ENCODE results near the gene HYLS1.
"Not testable (repeated sequence)": the region's sequence is repeated elsewhere in the genome, so short reads cannot be mapped to it uniquely, and the experiment has no call there.

Gene HYLS1

DNA sequence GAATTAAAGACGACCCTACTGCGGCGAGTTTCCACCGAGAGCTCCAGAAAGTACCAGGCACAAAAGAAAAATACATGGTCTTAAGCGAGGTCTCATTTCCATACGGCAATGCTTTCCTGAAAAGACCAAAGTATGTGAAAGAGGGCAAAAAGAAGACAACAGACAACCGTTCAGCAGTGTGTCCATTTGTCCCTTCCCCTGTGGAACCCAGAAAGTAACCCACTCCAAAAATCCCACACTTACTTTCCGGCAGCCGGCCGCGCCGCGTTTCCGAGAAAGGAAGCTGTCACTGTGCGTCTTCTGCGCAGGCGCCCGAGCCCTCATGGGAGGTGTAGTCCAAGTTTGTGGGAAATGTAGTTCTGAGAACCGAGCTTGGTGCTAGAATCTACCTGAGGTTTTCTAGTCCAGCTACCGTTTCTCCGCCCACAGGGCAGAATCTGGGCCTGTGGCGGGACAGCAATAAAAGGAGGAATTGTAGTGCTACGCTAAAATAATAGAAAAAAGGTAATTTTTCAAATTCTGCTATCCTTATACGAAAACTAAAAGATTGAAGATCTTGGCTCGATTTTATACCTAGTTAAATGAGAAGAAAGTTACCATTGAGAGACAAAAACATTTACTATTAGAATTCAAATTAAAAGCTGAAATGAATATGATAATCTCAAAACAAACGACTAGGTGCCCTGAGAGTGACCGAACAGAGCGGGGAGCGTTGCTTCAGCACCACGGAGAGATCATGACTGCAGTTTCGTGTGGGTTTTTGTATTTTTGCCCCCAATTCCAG is 15.7 kb downstream of the HYLS1 start, which contains the start of gene PUS3:
Gene PUS3 (minus strand): TSS at position 280 of the 784 bp plus-strand sequence. CDS start 6,922 bp downstream, outside the sequence.
- H3K4me1 ChIP-seq (ENCODE audit: control insufficient read depth in 2 of 2, insufficient read depth in 2 of 2, low read length in 2 of 2) = peaks cover 11% of the 10 kb centered on the region in 2 donors
- peaks cover 7 to 9% of the 10 kb centered on the region in 2 donors for H3K27me3 ChIP-seq (ENCODE audit: control insufficient read depth in 2 of 2, insufficient read depth in 2 of 2, low read length in 2 of 2)
- H3K27ac ChIP-seq (ENCODE audit: low read depth in 2 of 2, low read length in 2 of 2) = peak within 1 kb of the TSS; percentile 63 to 75
- no peaks in the 10 kb centered on the region for H3K9me3 ChIP-seq (ENCODE audit: control insufficient read depth in 2 of 2, low read length in 2 of 2)
- H3K9ac ChIP-seq (ENCODE audit: low read depth in 1 of 2, low read length in 2 of 2) = peak within 1 kb of the TSS; percentile 82 to 96
- peak within 1 kb of the TSS; percentile 93 to 100 for H3K4me3 ChIP-seq (ENCODE audit: low read length in 2 of 2)
- peaks cover 0 to 9% of the 10 kb centered on the region in 2 donors for H3K36me3 ChIP-seq (ENCODE audit: control insufficient read depth in 2 of 2, insufficient read depth in 2 of 2, low read length in 2 of 2)

DNA sequence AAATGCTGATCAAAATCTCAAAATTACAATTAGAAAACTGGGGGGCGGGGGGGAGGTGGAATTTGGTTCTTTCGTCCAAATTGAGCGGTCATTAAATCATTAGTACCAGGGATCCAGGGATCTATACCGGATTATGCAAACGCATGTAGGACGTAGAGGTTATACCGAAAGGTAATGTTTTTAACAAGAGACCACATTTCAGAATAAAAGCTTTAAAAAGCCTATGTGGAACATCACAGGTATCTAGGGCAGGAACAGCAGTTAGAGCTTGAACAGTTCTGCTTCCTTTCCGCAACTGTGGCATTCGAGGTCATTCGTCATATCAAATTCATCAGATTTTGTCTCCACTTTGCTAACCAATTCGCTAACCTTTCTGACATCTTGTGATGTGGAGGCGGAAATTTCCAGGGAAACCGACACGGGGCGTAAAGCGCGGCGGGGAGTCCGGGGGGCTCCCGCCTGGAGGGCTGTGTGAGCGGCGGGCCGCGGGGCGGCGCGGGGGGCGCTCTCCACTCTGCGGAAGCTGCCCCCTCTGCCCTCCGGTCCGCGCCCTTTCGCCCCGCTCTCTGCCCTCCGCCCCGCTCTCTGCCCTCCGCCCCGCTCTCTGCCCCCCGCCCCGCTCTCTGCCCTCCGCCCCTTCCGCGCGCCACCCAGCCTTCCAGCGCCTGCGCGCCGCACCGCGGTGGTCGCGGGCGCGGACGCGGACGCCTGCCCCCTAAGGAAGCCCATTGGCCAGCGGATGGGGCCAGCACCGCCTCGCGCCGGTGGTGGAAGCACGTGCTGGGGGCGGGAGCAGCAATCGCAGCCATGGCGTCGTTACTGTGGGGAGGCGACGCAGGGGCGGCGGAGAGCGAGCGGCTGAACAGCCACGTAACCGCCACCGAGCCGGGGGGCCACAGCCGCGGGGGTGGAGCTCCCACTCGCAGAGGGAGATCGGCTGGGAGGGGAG is 16.5 kb downstream of the HYLS1 start, which contains the start of gene DDX25:
Gene DDX25 (plus strand): TSS at position 798 of the 949 bp plus-strand sequence. CDS start 10 bp downstream, at position 808.
- H3K27me3 ChIP-seq (ENCODE audit: control insufficient read depth in 2 of 2, insufficient read depth in 2 of 2, low read length in 2 of 2) = peaks cover 7 to 9% of the 10 kb centered on the region in 2 donors
- H3K9me3 ChIP-seq (ENCODE audit: control insufficient read depth in 2 of 2, low read length in 2 of 2) = no peaks in the 10 kb centered on the region
- H3K9ac ChIP-seq (ENCODE audit: low read depth in 1 of 2, low read length in 2 of 2) = no peak within 1 kb of the TSS
- H3K4me1 ChIP-seq (ENCODE audit: control insufficient read depth in 2 of 2, insufficient read depth in 2 of 2, low read length in 2 of 2) = peaks cover 11% of the 10 kb centered on the region in 2 donors
- H3K36me3 ChIP-seq (ENCODE audit: control insufficient read depth in 2 of 2, insufficient read depth in 2 of 2, low read length in 2 of 2) = peaks cover 0 to 9% of the 10 kb centered on the region in 2 donors
- H3K4me3 ChIP-seq (ENCODE audit: low read length in 2 of 2) = peak within 1 kb of the TSS; percentile 93 to 100
- H3K27ac ChIP-seq (ENCODE audit: low read depth in 2 of 2, low read length in 2 of 2) = no peak within 1 kb of the TSS

DNA sequence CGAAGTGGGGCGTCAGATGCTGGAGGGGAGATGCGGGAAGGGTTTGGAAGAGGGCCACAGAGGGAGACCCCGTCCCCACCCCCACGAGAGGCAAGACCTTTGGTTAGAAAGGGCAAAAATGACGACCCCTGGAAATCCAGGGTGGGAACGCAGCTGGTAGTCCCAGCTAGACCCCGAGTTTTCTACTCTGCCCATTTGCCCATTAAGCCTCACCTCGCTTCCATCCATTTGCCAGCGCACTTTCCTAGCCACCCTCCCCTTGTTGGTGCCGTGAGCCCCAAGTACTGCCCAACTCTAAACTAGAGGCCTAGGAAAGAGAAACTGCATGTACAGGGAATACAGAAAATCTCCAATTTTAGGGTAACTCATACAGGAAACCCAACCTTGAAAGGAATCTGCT is 17.2 kb downstream of the HYLS1 start:
- no peak overlapping the region for H3K9ac ChIP-seq (ENCODE audit: low read depth in 1 of 2, low read length in 2 of 2)
- peaks cover 0 to 4% of the 10 kb centered on the region in 2 donors for H3K36me3 ChIP-seq (ENCODE audit: control insufficient read depth in 2 of 2, insufficient read depth in 2 of 2, low read length in 2 of 2)
- peaks cover 7 to 9% of the 10 kb centered on the region in 2 donors for H3K27me3 ChIP-seq (ENCODE audit: control insufficient read depth in 2 of 2, insufficient read depth in 2 of 2, low read length in 2 of 2)
- H3K4me1 ChIP-seq (ENCODE audit: control insufficient read depth in 2 of 2, insufficient read depth in 2 of 2, low read length in 2 of 2) = peaks cover 11% of the 10 kb centered on the region in 2 donors
- no peaks in the 10 kb centered on the region for H3K9me3 ChIP-seq (ENCODE audit: control insufficient read depth in 2 of 2, low read length in 2 of 2)
- H3K27ac ChIP-seq (ENCODE audit: low read depth in 2 of 2, low read length in 2 of 2) = no peak overlapping the region
- no peak overlapping the region for H3K4me3 ChIP-seq (ENCODE audit: low read length in 2 of 2)

DNA sequence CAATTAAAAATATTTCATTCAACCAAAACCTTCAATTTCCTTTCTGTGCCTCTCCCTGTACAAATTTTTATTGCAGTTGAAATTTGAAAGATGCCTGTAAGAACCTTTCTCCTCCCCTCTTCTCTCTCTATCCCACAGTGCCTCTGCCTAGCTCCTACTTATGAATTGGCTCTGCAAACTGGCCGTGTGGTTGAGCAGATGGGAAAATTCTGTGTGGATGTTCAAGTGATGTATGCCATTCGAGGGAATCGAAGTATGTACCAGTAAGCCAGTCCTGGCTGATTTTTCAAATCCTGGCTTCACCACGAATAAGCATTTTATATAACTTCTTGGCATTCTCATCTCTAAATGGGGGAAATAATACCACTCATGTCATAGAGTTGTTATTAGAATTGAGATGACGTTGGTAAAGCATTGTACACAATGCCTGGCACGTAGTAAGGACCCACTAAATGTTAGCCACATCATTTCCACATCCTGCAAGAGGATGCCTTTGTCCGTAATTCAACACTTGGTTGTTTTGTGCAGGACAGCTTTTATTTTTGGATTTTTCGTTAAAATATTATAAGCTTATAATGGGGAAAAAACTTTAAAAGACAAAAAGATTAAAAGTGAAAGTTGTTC is 22.9 kb downstream of the HYLS1 start:
- H3K4me1 ChIP-seq (ENCODE audit: control insufficient read depth in 2 of 2, insufficient read depth in 2 of 2, low read length in 2 of 2) = no peaks in the 10 kb centered on the region
- no peak overlapping the region for H3K4me3 ChIP-seq (ENCODE audit: low read length in 2 of 2)
- H3K36me3 ChIP-seq (ENCODE audit: control insufficient read depth in 2 of 2, insufficient read depth in 2 of 2, low read length in 2 of 2) = no peaks in the 10 kb centered on the region
- no peak overlapping the region for H3K27ac ChIP-seq (ENCODE audit: low read depth in 2 of 2, low read length in 2 of 2)
- H3K9me3 ChIP-seq (ENCODE audit: control insufficient read depth in 2 of 2, low read length in 2 of 2) = no peaks in the 10 kb centered on the region
- no peak overlapping the region for H3K9ac ChIP-seq (ENCODE audit: low read depth in 1 of 2, low read length in 2 of 2)
- H3K27me3 ChIP-seq (ENCODE audit: control insufficient read depth in 2 of 2, insufficient read depth in 2 of 2, low read length in 2 of 2) = peaks cover 0 to 3% of the 10 kb centered on the region in 2 donors

DNA sequence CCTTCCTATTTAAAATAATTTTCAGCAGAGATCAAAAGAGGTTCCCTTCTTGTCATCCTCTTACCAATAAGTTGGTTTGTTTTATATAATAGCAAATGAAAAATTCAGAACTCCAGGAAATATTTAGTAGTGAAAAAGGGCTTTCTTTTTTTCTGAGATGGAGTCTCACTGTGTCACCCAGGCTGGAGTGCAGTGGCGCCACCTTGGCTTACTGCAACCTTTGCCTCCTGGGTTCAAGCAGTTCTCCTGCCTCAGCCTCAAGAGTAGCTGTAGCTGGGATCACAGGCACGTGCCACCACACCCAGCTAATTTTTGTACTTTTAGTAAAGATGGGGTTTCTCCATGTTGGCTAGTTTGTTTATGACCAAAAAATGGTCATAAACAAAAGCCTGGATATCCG is 27.1 kb downstream of the HYLS1 start:
- H3K27ac ChIP-seq (ENCODE audit: low read depth in 2 of 2, low read length in 2 of 2); H3K27me3 ChIP-seq (ENCODE audit: control insufficient read depth in 2 of 2, insufficient read depth in 2 of 2, low read length in 2 of 2): not testable (repeated sequence)

DNA sequence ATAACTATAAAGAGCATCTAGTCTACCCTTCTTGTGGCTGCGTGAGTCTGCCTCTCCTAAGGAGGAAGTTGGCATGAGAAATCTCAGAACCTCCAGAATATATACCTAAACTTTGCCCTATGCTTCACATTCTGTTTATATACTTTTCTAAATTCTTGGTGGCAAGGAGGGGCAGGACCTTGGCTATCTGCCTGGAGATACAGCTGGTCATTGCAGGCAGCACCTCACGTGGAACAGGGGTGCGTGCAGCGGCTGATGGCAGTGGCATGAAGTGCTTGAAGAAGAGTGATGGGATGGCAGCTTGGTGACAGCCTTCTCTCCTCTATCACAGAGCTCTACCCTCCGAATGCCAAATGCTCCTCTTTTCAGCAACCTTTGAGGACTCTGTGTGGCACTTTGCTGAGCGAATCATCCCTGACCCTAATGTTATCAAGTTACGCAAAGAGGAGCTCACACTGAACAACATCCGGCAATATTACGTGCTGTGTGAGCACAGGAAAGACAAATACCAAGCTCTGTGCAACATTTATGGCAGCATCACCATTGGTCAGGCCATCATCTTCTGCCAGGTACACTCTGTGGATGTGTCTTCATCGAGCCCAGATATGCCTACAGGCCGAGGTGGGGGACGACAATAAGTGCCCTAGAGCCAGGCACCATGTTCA is 29.3 kb downstream of the HYLS1 start:
- H3K9ac ChIP-seq (ENCODE audit: low read depth in 1 of 2, low read length in 2 of 2) = no peak overlapping the region

More for the DNA sequence above, 27.1 kb downstream of the HYLS1 start:
- peaks cover 6 to 17% of the 10 kb centered on the region in 2 donors for H3K4me1 ChIP-seq (ENCODE audit: control insufficient read depth in 2 of 2, insufficient read depth in 2 of 2, low read length in 2 of 2)
- not testable (repeated sequence) for H3K9me3 ChIP-seq (ENCODE audit: control insufficient read depth in 2 of 2, low read length in 2 of 2); H3K9ac ChIP-seq (ENCODE audit: low read depth in 1 of 2, low read length in 2 of 2); H3K36me3 ChIP-seq (ENCODE audit: control insufficient read depth in 2 of 2, insufficient read depth in 2 of 2, low read length in 2 of 2); H3K4me3 ChIP-seq (ENCODE audit: low read length in 2 of 2)

DNA sequence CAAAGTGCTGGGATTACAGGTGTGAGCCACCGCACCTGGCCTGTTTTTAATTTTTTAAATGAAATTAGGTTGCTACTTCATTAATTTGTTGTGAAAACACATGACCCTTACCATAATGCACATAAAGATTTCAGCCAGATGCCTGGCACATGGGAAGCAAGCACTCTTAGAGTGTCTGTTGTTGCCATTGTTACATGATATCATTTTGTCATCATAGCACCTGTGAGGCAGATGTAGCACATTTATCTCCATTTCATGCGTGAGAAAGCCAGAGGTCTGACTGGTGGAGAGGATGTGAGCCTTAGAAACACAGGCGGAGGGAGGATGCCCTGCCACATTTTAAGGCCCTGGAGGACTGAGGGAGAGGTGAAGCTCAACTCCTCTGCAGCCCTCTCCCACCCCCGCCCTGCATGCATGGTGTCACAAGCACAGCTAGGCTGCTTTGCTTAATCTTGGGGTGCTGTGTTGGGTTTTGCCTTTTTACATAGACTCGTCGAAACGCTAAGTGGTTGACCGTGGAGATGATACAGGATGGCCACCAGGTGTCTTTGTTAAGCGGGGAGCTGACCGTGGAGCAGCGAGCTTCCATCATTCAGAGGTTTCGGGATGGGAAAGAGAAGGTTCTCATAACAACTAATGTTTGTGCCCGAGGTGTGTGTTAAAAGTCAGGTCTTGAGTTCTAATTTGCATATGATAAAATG is 30.8 kb downstream of the HYLS1 start:
- Histone ChIP-seq H3K9me3 (ENCODE audit: control insufficient read depth in 2 of 2, low read length in 2 of 2) (no peaks in the 10 kb centered on the region), H3K27me3 (ENCODE audit: control insufficient read depth in 2 of 2, insufficient read depth in 2 of 2, low read length in 2 of 2) (no peaks in the 10 kb centered on the region), H3K4me1 (ENCODE audit: control insufficient read depth in 2 of 2, insufficient read depth in 2 of 2, low read length in 2 of 2) (peaks cover 6 to 21% of the 10 kb centered on the region in 2 donors), H3K9ac (ENCODE audit: low read depth in 1 of 2, low read length in 2 of 2) (no peak overlapping the region), H3K27ac (ENCODE audit: low read depth in 2 of 2, low read length in 2 of 2) (no peak overlapping the region), H3K4me3 (ENCODE audit: low read length in 2 of 2) (no peak overlapping the region), H3K36me3 (ENCODE audit: control insufficient read depth in 2 of 2, insufficient read depth in 2 of 2, low read length in 2 of 2) (no peaks in the 10 kb centered on the region)

More for the DNA sequence above, 29.3 kb downstream of the HYLS1 start:
- Histone ChIP-seq H3K9me3 (ENCODE audit: control insufficient read depth in 2 of 2, low read length in 2 of 2) (no peaks in the 10 kb centered on the region), H3K27ac (ENCODE audit: low read depth in 2 of 2, low read length in 2 of 2) (peak overlapping the region; percentile 38 to 61), H3K36me3 (ENCODE audit: control insufficient read depth in 2 of 2, insufficient read depth in 2 of 2, low read length in 2 of 2) (no peaks in the 10 kb centered on the region), H3K4me1 (ENCODE audit: control insufficient read depth in 2 of 2, insufficient read depth in 2 of 2, low read length in 2 of 2) (peaks cover 6 to 21% of the 10 kb centered on the region in 2 donors), H3K27me3 (ENCODE audit: control insufficient read depth in 2 of 2, insufficient read depth in 2 of 2, low read length in 2 of 2) (no peaks in the 10 kb centered on the region), H3K4me3 (ENCODE audit: low read length in 2 of 2) (peak overlapping the region in 1 of 2 donors; percentile 35)

DNA sequence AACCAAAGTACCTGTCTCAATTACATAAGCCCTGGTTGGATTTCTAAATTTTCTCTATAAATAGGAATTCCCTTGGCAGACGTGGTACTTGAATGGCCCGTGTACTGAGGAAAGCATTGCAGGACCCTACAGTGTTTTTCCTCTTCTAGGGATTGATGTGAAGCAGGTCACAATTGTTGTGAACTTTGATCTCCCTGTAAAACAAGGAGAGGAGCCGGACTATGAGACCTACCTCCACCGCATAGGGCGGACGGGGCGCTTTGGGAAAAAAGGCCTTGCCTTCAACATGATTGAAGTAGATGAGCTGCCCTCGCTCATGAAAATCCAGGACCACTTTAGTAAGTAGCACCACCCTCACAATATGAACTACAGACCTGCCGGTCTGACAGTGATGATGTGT is 33.6 kb downstream of the HYLS1 start:
- no peak overlapping the region for H3K9ac ChIP-seq (ENCODE audit: low read depth in 1 of 2, low read length in 2 of 2)
- H3K36me3 ChIP-seq (ENCODE audit: control insufficient read depth in 2 of 2, insufficient read depth in 2 of 2, low read length in 2 of 2) = no peaks in the 10 kb centered on the region
- H3K27ac ChIP-seq (ENCODE audit: low read depth in 2 of 2, low read length in 2 of 2) = no peak overlapping the region
- H3K4me3 ChIP-seq (ENCODE audit: low read length in 2 of 2) = no peak overlapping the region
- peaks cover 0 to 2% of the 10 kb centered on the region in 2 donors for H3K27me3 ChIP-seq (ENCODE audit: control insufficient read depth in 2 of 2, insufficient read depth in 2 of 2, low read length in 2 of 2)
- no peaks in the 10 kb centered on the region for H3K9me3 ChIP-seq (ENCODE audit: control insufficient read depth in 2 of 2, low read length in 2 of 2)
- peaks cover 7 to 37% of the 10 kb centered on the region in 2 donors for H3K4me1 ChIP-seq (ENCODE audit: control insufficient read depth in 2 of 2, insufficient read depth in 2 of 2, low read length in 2 of 2)

DNA sequence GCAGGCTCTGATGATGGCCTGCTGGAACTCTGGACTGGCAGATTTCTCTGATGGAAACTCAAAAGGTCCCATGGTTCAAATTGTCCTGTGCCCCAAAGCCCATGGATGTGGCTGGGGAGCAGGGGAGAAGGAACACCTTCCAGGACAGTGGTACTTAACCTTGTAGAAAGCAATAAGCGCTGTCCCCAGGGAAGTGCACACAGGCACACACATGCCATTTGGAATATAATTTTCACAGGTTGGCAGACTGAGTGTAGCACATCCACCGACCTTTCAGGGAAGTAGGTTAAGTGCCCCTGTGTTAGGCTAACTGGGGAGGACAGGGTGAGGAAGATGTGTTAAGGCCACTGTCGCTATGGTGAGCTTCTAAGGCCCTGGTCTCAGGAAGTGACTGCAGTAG is 34.7 kb downstream of the HYLS1 start:
- Histone ChIP-seq H3K9me3 (ENCODE audit: control insufficient read depth in 2 of 2, low read length in 2 of 2) (no peaks in the 10 kb centered on the region), H3K9ac (ENCODE audit: low read depth in 1 of 2, low read length in 2 of 2) (no peak overlapping the region), H3K36me3 (ENCODE audit: control insufficient read depth in 2 of 2, insufficient read depth in 2 of 2, low read length in 2 of 2) (no peaks in the 10 kb centered on the region), H3K27me3 (ENCODE audit: control insufficient read depth in 2 of 2, insufficient read depth in 2 of 2, low read length in 2 of 2) (peaks cover 2 to 4% of the 10 kb centered on the region in 2 donors), H3K4me1 (ENCODE audit: control insufficient read depth in 2 of 2, insufficient read depth in 2 of 2, low read length in 2 of 2) (peaks cover 3 to 28% of the 10 kb centered on the region in 2 donors), H3K27ac (ENCODE audit: low read depth in 2 of 2, low read length in 2 of 2) (no peak overlapping the region), H3K4me3 (ENCODE audit: low read length in 2 of 2) (no peak overlapping the region)
